NCI-H187 treated with DMSO at 0.1 percent for 48 hours (cell line): Measurements from ENCODE around the gene OR52H1.
"Not testable (repeated sequence)": the region's sequence is repeated elsewhere in the genome, so short reads cannot be mapped to it uniquely, and the experiment has no call there.

ENCODE experiments used
- DNase-seq: peaks from one replicate; lab custom pipeline; 2025; lab: John Stamatoyannopoulos, UW

Gene OR52H1

GRCh38 chr11:5548440-5548839, at the start of gene OR52H1:
Gene OR52H1 (minus strand): TSS chr11:5548540. CDS start chr11:5545505, 3,035 bp downstream.
- DNase-seq = no peak

GRCh38 chr11:5597953-5598352, 49.6 kb upstream of the OR52H1 start:
- DNase-seq = no peak

GRCh38 chr11:5596607-5597201, 48.4 kb upstream of the OR52H1 start, which contains the start of gene TRIM6:
Gene TRIM6 (plus strand): TSS chr11:5596637. CDS start chr11:5596898, 261 bp downstream.
- DNase-seq = no peak

GRCh38 chr11:5593146-5593545, 44.8 kb upstream of the OR52H1 start:
- no peak for DNase-seq

GRCh38 chr11:5592615-5593014, 44.3 kb upstream of the OR52H1 start:
- DNase-seq = no peak

- no peak for DNase-seq
These were observed 43.3 kb upstream of the OR52H1 start for GRCh38 chr11:5591613-5592012.

GRCh38 chr11:5589906-5590305, 41.6 kb upstream of the OR52H1 start:
- DNase-seq = not testable (repeated sequence)

- not testable (repeated sequence) for DNase-seq
These were observed 36.1 kb upstream of the OR52H1 start for GRCh38 chr11:5584458-5584857.

GRCh38 chr11:5581014-5581413, 32.7 kb upstream of the OR52H1 start:
- DNase-seq = no peak

- no peak for DNase-seq
These were observed 32.2 kb upstream of the OR52H1 start, which contains the start of gene OR52B6 for GRCh38 chr11:5580577-5580976. Gene OR52B6 (plus strand): TSS chr11:5580877. CDS start chr11:5580877, 0 bp downstream.

- DNase-seq = no peak
These were observed 28.8 kb upstream of the OR52H1 start for GRCh38 chr11:5577101-5577500.

- no peak for DNase-seq
These were observed 26.8 kb upstream of the OR52H1 start for GRCh38 chr11:5575152-5575551.

GRCh38 chr11:5574654-5575053, 26.3 kb upstream of the OR52H1 start:
- no peak for DNase-seq

- no peak for DNase-seq
These were observed 16.1 kb upstream of the OR52H1 start for GRCh38 chr11:5564259-5565019.

- DNase-seq = no peak
These were observed 9.4 kb upstream of the OR52H1 start for GRCh38 chr11:5557751-5558150.

GRCh38 chr11:5556596-5557188, 8.4 kb upstream of the OR52H1 start:
- DNase-seq = no peak

- no peak for DNase-seq
These were observed 5.0 kb upstream of the OR52H1 start for GRCh38 chr11:5553343-5553742.

GRCh38 chr11:5550440-5551095, 2.2 kb upstream of the OR52H1 start:
- DNase-seq = no peak

GRCh38 chr11:5547982-5548381, 358 bp downstream of the OR52H1 start:
- DNase-seq = no peak

GRCh38 chr11:5546457-5546856, 1.9 kb downstream of the OR52H1 start:
- DNase-seq = no peak

- DNase-seq = no peak
These were observed 6.9 kb downstream of the OR52H1 start for GRCh38 chr11:5541427-5541826.

- DNase-seq = no peak
These were observed 11.9 kb downstream of the OR52H1 start for GRCh38 chr11:5536482-5536881.

- DNase-seq = no peak
These were observed 14.3 kb downstream of the OR52H1 start for GRCh38 chr11:5534046-5534445.
